IPS-18c (cell line): ENCODE results near the gene EXD3.

ENCODE experiments used
- H3K4me3 ChIP-seq: 2 replicates; pipeline ENCODE4 v1.7.0; 2013; ENCODE audit warnings: low read depth, mild to moderate bottlenecking, low read length, moderate library complexity; ENCODE audit not compliant: insufficient read depth
- H3K9me3 ChIP-seq: one replicate; pipeline ENCODE4 v1.6.1; 2013; ENCODE audit warnings: mild to moderate bottlenecking, low read length, moderate library complexity; ENCODE audit not compliant: control insufficient read depth, insufficient read depth

Gene EXD3

GRCh38 chr9:137325799-137326198 lies 97.2 kb downstream of the EXD3 start:
- H3K4me3 ChIP-seq: no peak overlapping the region
- H3K9me3 ChIP-seq: peaks cover 4% of the 10 kb centered on the region

- peaks cover 4% of the 10 kb centered on the region for H3K9me3 ChIP-seq
- no peak overlapping the region for H3K4me3 ChIP-seq
Observed at GRCh38 chr9:137325124-137325523, 97.8 kb downstream of the EXD3 start.

- Histone ChIP-seq H3K4me3 (no peak overlapping the region), H3K9me3 (peaks cover under 1% of the 10 kb centered on the region)
Observed at GRCh38 chr9:137323531-137324331, 99.2 kb downstream of the EXD3 start.

GRCh38 chr9:137321726-137322361 lies 101.1 kb downstream of the EXD3 start:
- no peak overlapping the region for H3K4me3 ChIP-seq
- no peaks in the 10 kb centered on the region for H3K9me3 ChIP-seq

GRCh38 chr9:137320555-137321384 lies 102.2 kb downstream of the EXD3 start:
- no peaks in the 10 kb centered on the region for H3K9me3 ChIP-seq
- no peak overlapping the region for H3K4me3 ChIP-seq

- no peak overlapping the region for H3K4me3 ChIP-seq
- no peaks in the 10 kb centered on the region for H3K9me3 ChIP-seq
Observed at GRCh38 chr9:137319739-137320551, 103.0 kb downstream of the EXD3 start.

GRCh38 chr9:137319011-137319738 lies 103.8 kb downstream of the EXD3 start:
- H3K4me3 ChIP-seq: no peak overlapping the region

GRCh38 chr9:137318602-137319001 lies 104.4 kb downstream of the EXD3 start:
- H3K4me3 ChIP-seq: no peak overlapping the region

More at GRCh38 chr9:137319011-137319738, 103.8 kb downstream of the EXD3 start:
- H3K9me3 ChIP-seq: no peaks in the 10 kb centered on the region

GRCh38 chr9:137317718-137318511 lies 105.0 kb downstream of the EXD3 start:
- H3K4me3 ChIP-seq: no peak overlapping the region
- no peaks in the 10 kb centered on the region for H3K9me3 ChIP-seq

More at GRCh38 chr9:137318602-137319001, 104.4 kb downstream of the EXD3 start:
- H3K9me3 ChIP-seq: no peaks in the 10 kb centered on the region

- Histone ChIP-seq H3K4me3 (no peak overlapping the region), H3K9me3 (no peaks in the 10 kb centered on the region)
Observed at GRCh38 chr9:137317021-137317717, 105.8 kb downstream of the EXD3 start.

GRCh38 chr9:137316012-137316981 lies 106.7 kb downstream of the EXD3 start:
- peak overlapping the region; percentile 31; the same call in 1 of the 2 replicates for H3K4me3 ChIP-seq

GRCh38 chr9:137315581-137316011 lies 107.4 kb downstream of the EXD3 start:
- H3K9me3 ChIP-seq: no peaks in the 10 kb centered on the region
- no peak overlapping the region for H3K4me3 ChIP-seq

More at GRCh38 chr9:137316012-137316981, 106.7 kb downstream of the EXD3 start:
- no peaks in the 10 kb centered on the region for H3K9me3 ChIP-seq

- Histone ChIP-seq H3K4me3 (no peak overlapping the region; the same call in 1 of the 2 replicates), H3K9me3 (no peaks in the 10 kb centered on the region)
Observed at GRCh38 chr9:137314561-137315560, 108.1 kb downstream of the EXD3 start.
